ENCODE data around the gene MVK.

MVK gene

DNA sequence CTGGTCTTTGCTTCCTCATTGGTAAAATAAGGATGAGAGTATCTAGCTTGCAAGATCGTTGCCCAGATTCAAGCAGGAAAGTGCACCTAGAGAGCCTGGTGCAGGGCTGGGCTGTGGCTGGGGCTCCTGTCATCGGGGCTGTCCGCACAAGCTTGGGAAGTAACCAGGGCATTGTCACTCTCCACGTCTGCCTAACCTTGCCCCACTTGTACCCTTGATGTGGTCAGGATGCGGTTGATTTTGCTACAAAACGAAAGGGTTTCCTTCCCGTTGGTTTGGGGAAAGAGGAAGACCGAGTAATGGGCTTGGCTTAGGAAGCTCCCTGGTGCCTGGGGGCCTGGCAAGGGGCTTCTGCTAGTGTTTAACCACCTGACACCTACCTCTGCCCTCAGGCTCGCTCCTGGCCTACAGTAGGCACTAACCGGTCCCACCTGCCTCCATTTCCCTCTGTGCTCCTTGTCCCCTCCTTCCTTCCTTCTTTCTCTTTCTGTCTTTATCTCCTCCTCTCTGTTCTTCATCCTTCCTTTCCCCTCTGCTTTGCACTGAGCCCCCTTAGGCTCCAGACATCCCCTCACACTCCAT, 21.8 kb downstream of the MVK start:
- no peak for TF ChIP-seq BHLHE40 (IDR thresholded peaks at IDR 0.05; ENCODE audit: borderline replicate concordance)
- TF ChIP-seq FOXM1 (IDR thresholded peaks at IDR 0.05; ENCODE audit: borderline replicate concordance), result no peak
- TF ChIP-seq ARNT (IDR thresholded peaks at IDR 0.05), result no peak
- no peak for TF ChIP-seq LEF1 (IDR thresholded peaks at IDR 0.05; ENCODE audit: borderline replicate concordance)
- no peak for TF ChIP-seq FOXK2 (IDR thresholded peaks at IDR 0.05)
- TF ChIP-seq, protein P1, sequence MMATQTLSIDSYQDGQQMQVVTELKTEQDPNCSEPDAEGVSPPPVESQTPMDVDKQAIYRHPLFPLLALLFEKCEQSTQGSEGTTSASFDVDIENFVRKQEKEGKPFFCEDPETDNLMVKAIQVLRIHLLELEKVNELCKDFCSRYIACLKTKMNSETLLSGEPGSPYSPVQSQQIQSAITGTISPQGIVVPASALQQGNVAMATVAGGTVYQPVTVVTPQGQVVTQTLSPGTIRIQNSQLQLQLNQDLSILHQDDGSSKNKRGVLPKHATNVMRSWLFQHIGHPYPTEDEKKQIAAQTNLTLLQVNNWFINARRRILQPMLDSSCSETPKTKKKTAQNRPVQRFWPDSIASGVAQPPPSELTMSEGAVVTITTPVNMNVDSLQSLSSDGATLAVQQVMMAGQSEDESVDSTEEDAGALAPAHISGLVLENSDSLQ (IDR thresholded peaks at IDR 0.05), result no peak
- TF ChIP-seq NFRKB (IDR thresholded peaks at IDR 0.05), result no peak
- no peak for TF ChIP-seq HDGF (IDR thresholded peaks at IDR 0.05; ENCODE audit: borderline replicate concordance)
- no peak for TF ChIP-seq L3MBTL2 (conservative IDR thresholded peaks at IDR 0.05)
- no peak for TF ChIP-seq SP1 (IDR thresholded peaks at IDR 0.05)
- TF ChIP-seq ELF4 (IDR thresholded peaks at IDR 0.05), result no peak
- no peak for TF ChIP-seq CTBP1 (IDR thresholded peaks at IDR 0.05; ENCODE audit: borderline replicate concordance)
- no peak for TF ChIP-seq ZNF384 (IDR thresholded peaks at IDR 0.05)
- TF ChIP-seq SUZ12 (IDR thresholded peaks at IDR 0.05), result no peak
- TF ChIP-seq FOXA1 (IDR thresholded peaks at IDR 0.05), result no peak
- no peak for TF ChIP-seq TARDBP (IDR thresholded peaks at IDR 0.05)
- DNase-seq (ENCODE audit: extremely low spot score), result no peak
- POLR2A ChIA-PET, result no interaction called here
- CTCF ChIA-PET, result interaction anchor here (0.6 to 1.4 kb wide), 3 partner anchors 23 to 180 kb away, joined by 3 to 5 read pairs (median 3); no protein-coding TSS in a partner anchor

DNA sequence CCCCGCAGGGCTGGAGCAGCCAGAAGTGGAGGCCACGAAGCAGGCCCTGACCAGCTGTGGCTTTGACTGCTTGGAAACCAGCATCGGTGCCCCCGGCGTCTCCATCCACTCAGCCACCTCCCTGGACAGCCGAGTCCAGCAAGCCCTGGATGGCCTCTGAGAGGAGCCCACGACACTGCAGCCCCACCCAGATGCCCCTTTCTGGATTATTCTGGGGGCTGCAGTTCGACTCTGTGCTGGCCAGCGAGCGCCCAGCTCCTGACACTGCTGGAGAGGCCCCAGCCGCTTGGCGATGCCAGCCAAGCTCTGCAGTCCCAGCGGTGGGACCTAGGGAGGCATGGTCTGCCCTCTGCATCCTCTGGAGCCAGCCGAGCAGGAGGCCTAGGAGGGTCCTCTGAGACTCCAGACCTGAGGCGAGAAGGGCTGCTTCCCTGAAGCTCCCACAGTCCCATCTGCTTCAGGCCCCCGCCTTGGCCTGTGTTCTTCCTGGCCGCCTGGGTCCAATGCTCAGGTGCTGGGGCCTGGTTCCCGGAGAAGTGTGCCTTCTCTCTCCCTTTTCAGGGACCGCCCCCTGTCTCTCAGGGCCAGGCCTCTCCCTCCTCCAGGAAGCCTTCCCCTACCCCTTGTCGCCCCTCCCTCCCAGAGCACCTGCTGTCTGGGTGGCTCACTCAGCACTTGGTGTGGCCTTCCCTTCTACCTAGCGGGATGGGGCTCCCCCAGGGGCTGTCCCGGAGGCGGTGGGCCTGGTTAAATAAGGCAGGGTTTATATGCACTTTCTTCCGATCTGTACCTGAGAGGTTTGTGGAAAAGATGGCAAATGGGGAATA, 23.0 kb downstream of the MVK start:
- ChIA-PET POLR2A (no interaction called here), CTCF (interaction anchor here (0.6 to 3.9 kb wide), 7 partner anchors 10 to 179 kb away, joined by 3 to 22 read pairs (median 3); no protein-coding TSS in a partner anchor)
- TF ChIP-seq SUZ12 (IDR thresholded peaks at IDR 0.05) (no peak), SP1 (IDR thresholded peaks at IDR 0.05) (no peak), TARDBP (IDR thresholded peaks at IDR 0.05) (no peak), ARNT (IDR thresholded peaks at IDR 0.05) (no peak), ZNF384 (IDR thresholded peaks at IDR 0.05) (no peak), BHLHE40 (IDR thresholded peaks at IDR 0.05; ENCODE audit: borderline replicate concordance) (no peak), FOXA1 (IDR thresholded peaks at IDR 0.05) (no peak), FOXM1 (IDR thresholded peaks at IDR 0.05; ENCODE audit: borderline replicate concordance) (no peak), L3MBTL2 (conservative IDR thresholded peaks at IDR 0.05) (no peak), NFRKB (IDR thresholded peaks at IDR 0.05) (no peak), CTBP1 (IDR thresholded peaks at IDR 0.05; ENCODE audit: borderline replicate concordance) (no peak), FOXK2 (IDR thresholded peaks at IDR 0.05) (no peak), ELF4 (IDR thresholded peaks at IDR 0.05) (no peak), HDGF (IDR thresholded peaks at IDR 0.05; ENCODE audit: borderline replicate concordance) (no peak), LEF1 (IDR thresholded peaks at IDR 0.05; ENCODE audit: borderline replicate concordance) (no peak)
- TF ChIP-seq, protein P1 (IDR thresholded peaks at IDR 0.05), result no peak
- DNase-seq (ENCODE audit: extremely low spot score), result no peak

DNA sequence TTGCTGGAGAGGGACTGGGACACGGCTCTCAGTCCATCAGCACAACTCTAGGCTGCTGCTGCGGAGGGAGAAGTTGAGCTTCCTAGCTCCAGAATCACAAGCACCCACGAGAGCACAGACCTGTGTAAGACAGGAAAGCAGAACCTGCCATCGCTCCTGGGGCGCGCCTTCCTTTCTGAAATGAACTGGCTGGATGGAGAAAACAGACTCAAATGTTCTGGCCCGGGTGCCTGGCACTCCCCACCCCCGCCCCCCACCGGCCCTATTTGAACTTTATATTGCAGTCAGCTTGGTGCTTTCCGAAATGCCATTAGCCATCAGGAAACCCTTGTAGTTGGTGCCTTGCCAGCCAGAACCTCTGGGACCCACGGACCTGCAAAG, 23.8 kb downstream of the MVK start:
- CTCF ChIA-PET, result interaction anchor here (0.7 to 3.9 kb wide), 11 partner anchors 9 to 208 kb away, joined by 3 to 22 read pairs (median 5); partner anchors contain the start of genes MMAB and MVK
- no peak for DNase-seq (ENCODE audit: extremely low spot score)
- POLR2A ChIA-PET, result no interaction called here
- TF ChIP-seq NFRKB (IDR thresholded peaks at IDR 0.05) (no peak), HDGF (IDR thresholded peaks at IDR 0.05; ENCODE audit: borderline replicate concordance) (no peak), FOXM1 (IDR thresholded peaks at IDR 0.05; ENCODE audit: borderline replicate concordance) (no peak), SUZ12 (IDR thresholded peaks at IDR 0.05) (no peak), CTBP1 (IDR thresholded peaks at IDR 0.05; ENCODE audit: borderline replicate concordance) (no peak), L3MBTL2 (conservative IDR thresholded peaks at IDR 0.05) (no peak), SP1 (IDR thresholded peaks at IDR 0.05) (no peak), TARDBP (IDR thresholded peaks at IDR 0.05) (no peak), ARNT (IDR thresholded peaks at IDR 0.05) (no peak), BHLHE40 (IDR thresholded peaks at IDR 0.05; ENCODE audit: borderline replicate concordance) (no peak), ELF4 (IDR thresholded peaks at IDR 0.05) (no peak), ZNF384 (IDR thresholded peaks at IDR 0.05) (no peak)

DNA sequence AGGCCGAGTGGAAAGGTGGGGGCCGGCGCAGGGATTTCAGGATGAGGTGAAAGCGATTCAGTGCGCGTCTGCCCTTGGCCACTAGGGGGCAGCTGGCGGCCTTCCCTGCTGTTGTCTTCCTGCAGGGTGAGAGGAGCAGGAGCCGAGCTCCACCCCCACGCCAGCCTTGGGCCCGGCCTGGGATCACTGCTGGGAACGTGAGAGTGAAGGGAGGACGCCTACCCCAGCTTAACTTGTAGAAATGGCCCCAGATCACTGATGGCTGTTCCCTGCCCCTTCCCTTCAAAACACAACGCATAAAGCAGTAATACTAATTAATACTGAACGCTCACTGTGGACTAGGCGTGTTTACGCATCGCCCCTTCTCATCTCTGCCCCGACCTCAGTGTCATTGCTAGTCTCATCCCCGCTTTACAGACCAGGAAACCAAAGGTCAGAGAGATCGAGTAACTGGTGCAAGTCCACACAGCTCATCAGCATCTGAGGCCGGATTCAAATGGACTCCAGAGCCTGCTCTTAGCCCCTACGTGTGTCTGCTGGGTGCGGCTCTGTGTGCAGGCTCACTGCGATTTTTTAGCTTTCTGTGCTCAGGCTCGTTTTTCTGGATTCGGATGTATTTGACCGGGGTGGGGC, 24.3 kb downstream of the MVK start:
- peak; percentile 94 for DNase-seq (ENCODE audit: extremely low spot score)
- POLR2A ChIA-PET, result no interaction called here
- TF ChIP-seq HDGF (IDR thresholded peaks at IDR 0.05; ENCODE audit: borderline replicate concordance), result 0 out of 2 replicates have a peak, but pooled peaks have one; percentile 81
- no peak for TF ChIP-seq L3MBTL2 (conservative IDR thresholded peaks at IDR 0.05)
- no peak for TF ChIP-seq FOXK2 (IDR thresholded peaks at IDR 0.05)
- no peak for TF ChIP-seq SUZ12 (IDR thresholded peaks at IDR 0.05)
- no peak for TF ChIP-seq ELF4 (IDR thresholded peaks at IDR 0.05)
- CTCF ChIA-PET, result interaction anchor here (0.6 to 3.9 kb wide), 13 partner anchors 9 to 208 kb away, joined by 3 to 22 read pairs (median 4); partner anchors contain the start of genes MMAB and MVK

DNA sequence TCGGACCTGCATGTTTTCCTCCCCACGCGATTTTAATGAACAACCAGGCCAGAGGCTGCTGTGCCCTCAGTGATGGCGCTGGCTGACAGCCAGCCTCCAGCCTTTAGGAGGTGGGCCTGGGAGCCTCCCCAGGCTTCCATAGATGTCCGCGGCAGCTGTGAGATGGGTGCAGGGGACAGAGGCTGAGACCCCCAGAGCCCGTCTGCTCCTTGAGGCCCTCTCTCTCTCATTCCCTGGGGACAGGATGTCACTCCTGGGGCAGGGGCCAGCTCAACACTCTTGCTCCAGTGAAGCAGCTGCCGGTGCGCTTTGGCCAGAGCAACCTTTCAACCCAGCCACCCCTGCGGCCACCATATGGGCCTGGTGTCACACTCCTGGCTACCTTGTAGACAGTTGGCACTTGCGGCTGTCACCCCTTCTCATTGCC, 24.8 kb downstream of the MVK start:
- no peak for DNase-seq (ENCODE audit: extremely low spot score)
- POLR2A ChIA-PET, result interaction anchor here (0.9 kb wide), 1 partner anchor 25 kb away, joined by 3 read pairs; the partner anchor contains the start of gene MVK
- TF ChIP-seq, protein P1 (IDR thresholded peaks at IDR 0.05), result no peak
- TF ChIP-seq ZNF384 (IDR thresholded peaks at IDR 0.05) (no peak), TARDBP (IDR thresholded peaks at IDR 0.05) (no peak), NFRKB (IDR thresholded peaks at IDR 0.05) (no peak), LEF1 (IDR thresholded peaks at IDR 0.05; ENCODE audit: borderline replicate concordance) (no peak)
- CTCF ChIA-PET, result interaction anchor here (0.6 to 3.9 kb wide), 8 partner anchors 8 to 177 kb away, joined by 3 to 22 read pairs (median 6); partner anchors contain the start of genes MMAB and MVK

Measured in HEK293T (cell line).